RWPE2 (cell line): ENCODE measurements around the gene TCAP.

Experiments
- ATAC-seq: fragments of 200-7000 bp; cut with Tn5 transposase; 3 replicates; pipeline ENCODE4 v1.9.1; 2021; ENCODE audit warnings: low read depth
- DNase-seq: peaks from one replicate; pipeline ENCODE4 v3.0.0-alpha.2; 2020; ENCODE audit warnings: low spot score
- H3K27ac ChIP-seq: fragments of 450-650 bp; 2 replicates; pipeline ENCODE4 v1.5.1; 2017; ENCODE audit warnings: mild to moderate bottlenecking; ENCODE audit not compliant: poor library complexity, severe bottlenecking
- H3K27me3 ChIP-seq: fragments of 250-450 bp; sonication (Bioruptor Pico); 2 replicates; pipeline ENCODE4 v1.5.1; 2021; ENCODE audit warnings: mild to moderate bottlenecking, moderate library complexity; ENCODE audit not compliant: insufficient read depth, poor library complexity, severe bottlenecking
- H3K36me3 ChIP-seq: fragments of 250-450 bp; sonication (Bioruptor Pico); 2 replicates; pipeline ENCODE4 v1.5.1; 2020; ENCODE audit warnings: low read depth, mild to moderate bottlenecking, moderate library complexity
- H3K4me1 ChIP-seq: fragments of 250-450 bp; sonication (Bioruptor Pico); 2 replicates; pipeline ENCODE4 v1.5.1; 2021; ENCODE audit warnings: mild to moderate bottlenecking, moderate library complexity; ENCODE audit not compliant: insufficient read depth, poor library complexity, severe bottlenecking
- H3K4me3 ChIP-seq: fragments of 250-450 bp; sonication (Bioruptor Pico); 2 replicates; pipeline ENCODE4 v1.5.1; 2021; ENCODE audit warnings: mild to moderate bottlenecking, moderate library complexity; ENCODE audit not compliant: severe bottlenecking
- H3K9me3 ChIP-seq: fragments of 250-450 bp; sonication (Bioruptor Pico); 2 replicates; pipeline ENCODE4 v1.5.1; 2021; ENCODE audit warnings: mild to moderate bottlenecking, moderate library complexity; ENCODE audit not compliant: severe bottlenecking
- TF ChIP-seq, protein P1 (sequence below): fragments of 450-650 bp; IDR thresholded peaks from one replicate; pipeline ENCODE4 v1.5.1; 2017; ENCODE audit warnings: mild to moderate bottlenecking, moderate library complexity; ENCODE audit not compliant: poor library complexity, severe bottlenecking

The TCAP gene

DNA sequence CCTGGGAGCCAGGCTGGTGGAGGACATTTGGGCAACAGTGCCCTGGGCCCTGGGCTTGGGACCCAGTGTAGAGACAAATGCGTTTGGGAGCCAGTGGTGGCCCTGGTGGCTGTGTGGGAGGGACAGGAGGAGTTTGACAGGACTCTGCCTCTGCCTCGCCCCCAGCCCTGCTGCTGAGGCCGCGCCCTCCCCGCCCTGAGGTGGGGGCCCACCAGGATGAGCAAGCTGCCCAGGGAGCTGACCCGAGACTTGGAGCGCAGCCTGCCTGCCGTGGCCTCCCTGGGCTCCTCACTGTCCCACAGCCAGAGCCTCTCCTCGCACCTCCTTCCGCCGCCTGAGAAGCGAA lies 11.9 kb upstream of the TCAP start:
- no peaks in the 10 kb centered on the region for H3K9me3 ChIP-seq
- ATAC-seq = no peak
- DNase-seq = no peak
- H3K36me3 ChIP-seq = 0 out of 2 replicates have a peak, but pooled peaks cover 3% of the 10 kb centered on the region
- H3K27me3 ChIP-seq = no peaks in the 10 kb centered on the region
- H3K4me3 ChIP-seq = no peak overlapping the region
- H3K4me1 ChIP-seq = no peaks in the 10 kb centered on the region
- TF ChIP-seq, protein P1, sequence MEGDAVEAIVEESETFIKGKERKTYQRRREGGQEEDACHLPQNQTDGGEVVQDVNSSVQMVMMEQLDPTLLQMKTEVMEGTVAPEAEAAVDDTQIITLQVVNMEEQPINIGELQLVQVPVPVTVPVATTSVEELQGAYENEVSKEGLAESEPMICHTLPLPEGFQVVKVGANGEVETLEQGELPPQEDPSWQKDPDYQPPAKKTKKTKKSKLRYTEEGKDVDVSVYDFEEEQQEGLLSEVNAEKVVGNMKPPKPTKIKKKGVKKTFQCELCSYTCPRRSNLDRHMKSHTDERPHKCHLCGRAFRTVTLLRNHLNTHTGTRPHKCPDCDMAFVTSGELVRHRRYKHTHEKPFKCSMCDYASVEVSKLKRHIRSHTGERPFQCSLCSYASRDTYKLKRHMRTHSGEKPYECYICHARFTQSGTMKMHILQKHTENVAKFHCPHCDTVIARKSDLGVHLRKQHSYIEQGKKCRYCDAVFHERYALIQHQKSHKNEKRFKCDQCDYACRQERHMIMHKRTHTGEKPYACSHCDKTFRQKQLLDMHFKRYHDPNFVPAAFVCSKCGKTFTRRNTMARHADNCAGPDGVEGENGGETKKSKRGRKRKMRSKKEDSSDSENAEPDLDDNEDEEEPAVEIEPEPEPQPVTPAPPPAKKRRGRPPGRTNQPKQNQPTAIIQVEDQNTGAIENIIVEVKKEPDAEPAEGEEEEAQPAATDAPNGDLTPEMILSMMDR = no peak
- no peak overlapping the region for H3K27ac ChIP-seq

DNA sequence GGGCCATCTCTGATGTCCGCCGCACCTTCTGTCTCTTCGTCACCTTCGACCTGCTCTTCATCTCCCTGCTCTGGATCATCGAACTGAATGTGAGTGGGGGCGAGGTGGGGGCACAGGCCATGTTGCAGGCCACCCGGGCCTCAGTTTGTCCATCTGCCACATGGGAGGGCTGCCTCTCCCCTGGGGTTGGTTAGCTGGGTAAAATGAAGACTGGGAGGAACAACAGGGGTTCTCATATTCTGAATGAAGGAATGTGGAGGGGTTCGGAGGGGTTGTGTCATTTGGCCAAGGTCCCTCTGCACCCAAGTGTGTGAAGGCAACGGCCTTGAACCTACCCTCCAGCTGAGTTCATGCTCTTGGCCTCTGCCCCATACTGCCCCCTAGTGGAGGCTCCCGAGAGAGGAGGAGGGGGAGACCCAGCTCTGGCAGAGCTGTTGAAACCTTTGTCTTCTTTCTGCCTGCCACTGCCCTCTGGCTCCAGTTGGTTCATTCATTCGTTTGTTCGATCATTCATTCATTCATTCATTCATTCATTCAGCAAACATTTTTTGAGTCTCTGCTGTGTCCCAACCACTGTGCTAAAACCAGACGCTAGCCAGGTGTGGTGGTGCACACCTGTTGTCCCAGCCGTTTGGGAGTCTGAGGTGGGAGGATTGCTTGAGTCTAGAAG lies 11.4 kb upstream of the TCAP start:
- ATAC-seq (no peak), DNase-seq (no peak)
- no peaks in the 10 kb centered on the region for H3K9me3 ChIP-seq
- H3K27me3 ChIP-seq = no peaks in the 10 kb centered on the region
- H3K4me3 ChIP-seq = no peak overlapping the region
- 0 out of 2 replicates have a peak, but pooled peaks cover 3% of the 10 kb centered on the region for H3K36me3 ChIP-seq
- TF ChIP-seq, protein P1 = peak; percentile 80
- H3K27ac ChIP-seq = no peak overlapping the region
- H3K4me1 ChIP-seq = no peaks in the 10 kb centered on the region

DNA sequence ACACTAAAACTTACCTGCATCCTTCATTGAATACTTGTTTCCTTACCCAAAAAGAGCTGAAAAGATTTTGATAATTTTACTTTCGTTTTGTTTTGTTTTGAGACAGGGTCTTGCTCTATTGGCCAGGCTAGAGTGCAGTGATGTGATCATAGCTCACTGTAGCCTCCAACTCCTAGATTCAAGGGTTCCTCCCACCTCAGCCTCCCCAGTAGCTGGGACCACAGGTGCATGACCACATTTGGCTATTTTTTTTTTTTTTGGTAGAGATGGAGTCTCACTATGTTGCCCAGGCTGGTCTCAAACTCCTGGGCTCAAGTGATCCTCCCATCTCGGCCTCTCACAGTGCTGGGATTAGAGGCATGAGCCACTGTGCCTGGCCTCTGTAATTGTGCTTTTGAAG lies 10.0 kb upstream of the TCAP start:
- DNase-seq (no peak), ATAC-seq (no peak)
- Histone ChIP-seq H3K4me1 (no peaks in the 10 kb centered on the region), H3K27me3 (no peaks in the 10 kb centered on the region), H3K9me3 (no peaks in the 10 kb centered on the region), H3K36me3 (0 out of 2 replicates have a peak, but pooled peaks cover 3% of the 10 kb centered on the region), H3K4me3 (no peak overlapping the region), H3K27ac (no peak overlapping the region)
- TF ChIP-seq, protein P1 = no peak

DNA sequence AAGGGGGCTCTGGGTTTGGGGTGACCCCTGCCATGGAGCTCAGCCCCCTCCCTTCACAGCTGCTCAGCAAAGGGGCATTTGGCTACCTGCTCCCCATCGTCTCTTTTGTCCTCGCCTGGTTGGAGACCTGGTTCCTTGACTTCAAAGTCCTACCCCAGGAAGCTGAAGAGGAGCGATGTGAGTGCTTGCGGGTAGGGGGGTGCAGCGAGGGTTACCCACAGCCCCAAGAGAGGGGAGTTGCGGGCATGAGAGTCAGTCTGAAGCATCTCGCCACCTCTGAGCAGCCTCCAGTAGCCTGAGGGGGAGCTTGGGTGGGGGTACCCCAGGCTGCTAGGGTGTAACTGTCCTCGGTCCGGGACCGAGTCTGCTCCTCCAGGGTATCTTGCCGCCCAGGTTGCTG lies 6.8 kb upstream of the TCAP start:
- ATAC-seq (no peak), DNase-seq (no peak)
- no peak overlapping the region for H3K27ac ChIP-seq
- H3K36me3 ChIP-seq = peaks cover 3% of the 10 kb centered on the region; the same call in 1 of the 2 replicates
- H3K9me3 ChIP-seq = no peaks in the 10 kb centered on the region
- no peaks in the 10 kb centered on the region for H3K4me1 ChIP-seq
- H3K27me3 ChIP-seq = no peaks in the 10 kb centered on the region
- H3K4me3 ChIP-seq = no peak overlapping the region
- TF ChIP-seq, protein P1 = no peak

DNA sequence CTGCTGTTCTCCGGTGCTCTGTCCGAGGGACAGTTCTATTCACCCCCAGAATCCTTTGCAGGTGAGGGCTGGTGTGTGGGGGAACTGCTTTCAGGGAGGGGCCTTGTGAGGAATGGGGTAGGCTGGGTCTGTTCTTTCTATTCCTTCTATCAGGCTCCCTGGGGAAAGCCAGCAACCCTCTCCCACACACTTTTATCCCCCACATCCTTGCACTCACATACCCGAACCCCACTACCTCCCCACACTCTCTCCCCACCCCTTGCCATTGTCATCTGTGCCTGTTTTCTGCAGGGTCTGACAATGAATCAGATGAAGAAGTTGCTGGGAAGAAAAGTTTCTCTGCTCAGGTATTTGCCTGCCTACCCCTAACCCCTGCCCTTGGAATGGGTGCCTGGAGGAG lies 6.4 kb upstream of the TCAP start:
- Histone ChIP-seq H3K36me3 (peaks cover 3% of the 10 kb centered on the region; the same call in 1 of the 2 replicates), H3K9me3 (no peaks in the 10 kb centered on the region), H3K4me3 (no peak overlapping the region), H3K4me1 (no peaks in the 10 kb centered on the region), H3K27me3 (no peaks in the 10 kb centered on the region), H3K27ac (no peak overlapping the region)
- DNase-seq = no peak
- no peak for ATAC-seq
- TF ChIP-seq, protein P1 = no peak
